Left ventricle myocardium inferior (tissue), 1 donor: ENCODE results near the gene FBXO7. TPM values are rescaled to one million over a fixed set of nuclear protein-coding genes. Genes with fewer than 3 reads are reported as not detected.

Experiments used
- DNase-seq: peaks from one replicate; pipeline ENCODE4 v3.0.0-alpha.2; 2020
- H3K27ac ChIP-seq: fragments of 200-600 bp; replicated peaks from 2 replicates; pipeline ENCODE4 v1.8.0; 2021
- H3K27me3 ChIP-seq: fragments of 200-600 bp; 2 replicates; pipeline ENCODE4 v1.8.0; 2021; ENCODE audit warnings: low read depth
- H3K36me3 ChIP-seq: fragments of 200-600 bp; 2 replicates; pipeline ENCODE4 v1.8.0; 2021
- H3K4me1 ChIP-seq: fragments of 200-600 bp; 2 replicates; pipeline ENCODE4 v1.8.0; 2021
- H3K4me3 ChIP-seq: fragments of 200-600 bp; 2 replicates; pipeline ENCODE4 v1.8.0; 2021; ENCODE audit warnings: mild to moderate bottlenecking, moderate library complexity
- H3K9me3 ChIP-seq: fragments of 200-600 bp; replicated peaks from 2 replicates; pipeline ENCODE4 v1.8.0; 2021
- intact Hi-C: fragments of 100-400 bp; cut with micrococcal nuclease; formaldehyde crosslinking; loops from one replicate; pipeline ENCODE4 v1.11.0; 2022
- total RNA-seq: library from RNA; stranded (reverse); fragmentation: NEBNext Ultra II Directional; extraction: Animal tissue kit (Norgen Biotek cat#: 25700); gene quantifications from one replicate; pipeline ENCODE4 v1.2.1, GENCODE V29; 2021
- TF ChIP-seq, protein P1 (sequence below): fragments of 200-600 bp; IDR thresholded peaks from 2 replicates; pipeline ENCODE4 v1.8.0; 2021; ENCODE audit warnings: antibody characterized with exemption, mild to moderate bottlenecking, borderline replicate concordance
- donor health status: DM: no; HTN: yes; CAD: no; lungs with severe emphysema.

FBXO7 gene
- total RNA-seq, 1 donor from 2014 or later = 33.5 TPM

DNA sequence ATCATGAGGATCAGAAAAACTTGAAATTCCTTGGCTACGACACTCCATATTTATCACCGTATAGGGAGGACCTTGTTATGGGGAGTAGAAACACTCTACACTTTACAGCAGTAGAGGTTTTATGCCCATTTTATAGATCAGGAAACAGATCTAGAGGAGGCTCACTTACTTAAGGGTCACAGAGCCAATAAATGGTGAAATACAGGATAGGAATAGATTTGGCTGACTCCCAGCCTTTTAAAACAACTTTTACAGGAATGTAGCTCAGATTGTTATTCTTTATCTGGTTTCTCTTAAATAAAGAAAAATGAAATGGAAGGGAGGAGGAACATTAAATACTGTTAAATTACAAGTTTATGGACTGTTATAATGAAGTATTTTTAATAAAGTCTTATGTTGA lies 14.8 kb downstream of the FBXO7 start:
- Histone ChIP-seq H3K4me3 (no peak overlapping the region), H3K4me1 (peaks cover 7% of the 10 kb centered on the region), H3K9me3 (no peaks in the 10 kb centered on the region), H3K27ac (no peak overlapping the region), H3K27me3 (no peaks in the 10 kb centered on the region), H3K36me3 (peaks cover 95% of the 10 kb centered on the region)
- TF ChIP-seq, protein P1, sequence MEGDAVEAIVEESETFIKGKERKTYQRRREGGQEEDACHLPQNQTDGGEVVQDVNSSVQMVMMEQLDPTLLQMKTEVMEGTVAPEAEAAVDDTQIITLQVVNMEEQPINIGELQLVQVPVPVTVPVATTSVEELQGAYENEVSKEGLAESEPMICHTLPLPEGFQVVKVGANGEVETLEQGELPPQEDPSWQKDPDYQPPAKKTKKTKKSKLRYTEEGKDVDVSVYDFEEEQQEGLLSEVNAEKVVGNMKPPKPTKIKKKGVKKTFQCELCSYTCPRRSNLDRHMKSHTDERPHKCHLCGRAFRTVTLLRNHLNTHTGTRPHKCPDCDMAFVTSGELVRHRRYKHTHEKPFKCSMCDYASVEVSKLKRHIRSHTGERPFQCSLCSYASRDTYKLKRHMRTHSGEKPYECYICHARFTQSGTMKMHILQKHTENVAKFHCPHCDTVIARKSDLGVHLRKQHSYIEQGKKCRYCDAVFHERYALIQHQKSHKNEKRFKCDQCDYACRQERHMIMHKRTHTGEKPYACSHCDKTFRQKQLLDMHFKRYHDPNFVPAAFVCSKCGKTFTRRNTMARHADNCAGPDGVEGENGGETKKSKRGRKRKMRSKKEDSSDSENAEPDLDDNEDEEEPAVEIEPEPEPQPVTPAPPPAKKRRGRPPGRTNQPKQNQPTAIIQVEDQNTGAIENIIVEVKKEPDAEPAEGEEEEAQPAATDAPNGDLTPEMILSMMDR = no peak
- intact Hi-C loops = no loop called here
- DNase-seq = no peak

DNA sequence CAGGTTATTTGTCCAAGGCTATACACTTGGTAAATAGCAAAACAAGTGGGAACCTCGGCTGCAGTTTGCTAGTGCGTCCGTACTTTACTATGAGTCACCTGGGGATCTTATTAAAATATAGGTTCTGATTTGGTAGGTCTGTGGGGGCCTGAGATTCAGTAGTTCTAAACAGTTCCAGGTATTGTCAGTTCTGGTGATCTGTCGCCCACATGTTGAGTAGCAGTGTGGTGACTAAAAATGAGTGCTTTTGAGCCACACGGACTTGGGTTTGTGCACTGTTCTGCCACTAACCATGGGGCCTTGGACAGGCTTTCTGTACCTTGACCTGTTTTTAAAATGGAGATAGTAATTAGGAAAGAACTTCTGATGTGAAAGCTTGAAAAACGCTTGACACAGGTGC lies 15.7 kb downstream of the FBXO7 start:
- Histone ChIP-seq H3K36me3 (peaks cover 95% of the 10 kb centered on the region), H3K4me3 (no peak overlapping the region), H3K9me3 (no peaks in the 10 kb centered on the region), H3K27ac (no peak overlapping the region), H3K27me3 (no peaks in the 10 kb centered on the region), H3K4me1 (peaks cover 7% of the 10 kb centered on the region)
- TF ChIP-seq, protein P1 = no peak
- intact Hi-C loops = no loop called here
- no peak for DNase-seq

DNA sequence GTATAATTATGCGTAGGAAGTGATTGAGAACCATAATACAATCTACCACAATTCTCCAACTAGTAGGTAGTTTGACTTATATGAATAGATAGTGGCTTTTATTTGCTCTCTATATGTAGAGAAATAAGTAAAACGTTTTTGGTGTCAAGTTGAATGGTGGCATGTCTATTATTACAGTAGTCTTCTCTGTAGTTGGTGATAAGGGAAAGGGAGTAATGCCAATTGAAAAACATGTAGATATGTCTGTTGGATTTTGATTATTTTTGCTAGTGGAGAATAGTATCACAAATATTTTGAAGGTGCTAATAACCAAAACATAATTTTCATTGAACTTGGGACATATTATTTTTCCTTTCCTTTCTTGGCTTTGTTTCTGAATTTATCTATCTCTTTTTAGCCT lies 17.5 kb downstream of the FBXO7 start:
- TF ChIP-seq, protein P1 = no peak
- Histone ChIP-seq H3K36me3 (peaks cover 95% of the 10 kb centered on the region), H3K9me3 (no peaks in the 10 kb centered on the region), H3K27me3 (no peaks in the 10 kb centered on the region), H3K27ac (no peak overlapping the region), H3K4me1 (peaks cover 7% of the 10 kb centered on the region), H3K4me3 (no peak overlapping the region)
- intact Hi-C loops = no loop called here
- DNase-seq = no peak

DNA sequence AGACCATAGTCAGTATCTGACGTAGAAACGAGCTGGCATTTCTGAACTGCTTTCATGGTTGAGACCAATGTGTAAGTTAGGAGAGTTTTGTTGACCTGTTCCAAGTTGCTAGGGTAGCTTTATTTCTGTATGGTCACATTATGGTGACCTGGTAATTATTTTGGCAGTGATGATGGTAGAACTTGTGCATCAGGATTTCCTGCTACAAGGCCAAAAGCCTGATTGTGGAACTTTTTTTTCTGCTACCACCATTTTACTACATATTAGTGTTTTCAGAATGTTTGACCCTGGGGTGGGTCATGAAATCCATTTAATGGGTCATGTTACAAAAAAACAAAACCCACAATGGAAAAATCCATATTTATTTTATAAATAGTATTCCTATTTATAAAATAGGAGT lies 18.9 kb downstream of the FBXO7 start:
- Histone ChIP-seq H3K27me3 (no peaks in the 10 kb centered on the region), H3K4me3 (no peak overlapping the region), H3K36me3 (peaks cover 97% of the 10 kb centered on the region), H3K9me3 (no peaks in the 10 kb centered on the region), H3K27ac (no peak overlapping the region), H3K4me1 (peaks cover 7% of the 10 kb centered on the region)
- intact Hi-C loops = no loop called here
- no peak for DNase-seq
- TF ChIP-seq, protein P1 = no peak

DNA sequence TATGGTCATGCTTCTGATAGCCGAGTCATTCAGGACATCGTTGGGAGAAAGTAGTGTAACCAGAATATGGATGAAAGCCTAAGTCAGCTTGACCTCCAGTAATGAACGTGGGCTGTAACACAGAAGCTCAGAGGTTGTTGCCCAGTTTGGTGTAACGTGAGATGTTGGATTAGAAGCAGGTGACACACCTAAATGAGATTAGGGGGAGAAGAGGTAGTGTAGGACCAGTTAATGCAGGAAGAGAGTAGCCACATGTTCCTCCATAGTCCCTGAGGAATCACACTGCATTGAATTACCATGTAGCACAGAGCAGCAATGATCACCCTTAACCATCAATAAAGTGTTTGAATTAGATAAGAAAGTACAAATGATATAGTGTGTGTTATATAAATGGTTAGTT lies 20.4 kb downstream of the FBXO7 start:
- Histone ChIP-seq H3K27ac (no peak overlapping the region), H3K4me1 (peaks cover 7% of the 10 kb centered on the region), H3K4me3 (no peak overlapping the region), H3K36me3 (peaks cover 93% of the 10 kb centered on the region), H3K27me3 (no peaks in the 10 kb centered on the region), H3K9me3 (no peaks in the 10 kb centered on the region)
- DNase-seq = no peak
- TF ChIP-seq, protein P1 = no peak
- intact Hi-C loops = no loop called here

DNA sequence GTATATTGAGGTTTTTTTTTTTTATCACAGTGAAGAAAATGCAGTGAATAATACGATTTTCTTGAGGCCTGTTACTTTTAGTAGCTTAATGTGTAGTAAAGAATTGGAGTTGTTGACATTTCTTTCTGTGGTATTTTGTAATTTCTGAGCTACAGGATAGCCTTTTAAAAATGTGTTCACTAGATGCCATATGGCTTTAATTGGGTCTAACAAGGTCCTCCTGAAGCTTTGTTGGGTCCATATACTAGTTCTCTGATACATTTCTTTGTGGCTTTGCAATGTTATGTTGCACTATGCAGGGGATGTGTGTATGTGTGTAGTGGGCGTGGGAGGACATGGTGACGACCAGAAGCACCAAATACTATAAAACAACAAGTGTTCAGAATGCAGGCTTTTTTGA lies 25.1 kb downstream of the FBXO7 start:
- Histone ChIP-seq H3K27me3 (no peaks in the 10 kb centered on the region), H3K4me1 (no peaks in the 10 kb centered on the region), H3K9me3 (no peaks in the 10 kb centered on the region), H3K4me3 (no peak overlapping the region), H3K36me3 (peaks cover 47% of the 10 kb centered on the region), H3K27ac (no peak overlapping the region)
- no peak for DNase-seq
- TF ChIP-seq, protein P1 = no peak
- intact Hi-C loops = no loop called here
